Activated naive CD8-positive, alpha-beta T cell treated with anti-CD3 and anti-CD28 coated beads, Interleukin-2, amount 50 U/mL, for 16 hours (primary cell): ENCODE results near the gene RCAN1.

ENCODE experiments used
- DNase-seq: peaks from one replicate; pipeline ENCODE4 v3.0.0-alpha.2; 2020; ENCODE audit warnings: low read depth, low spot score

RCAN1 gene

DNA sequence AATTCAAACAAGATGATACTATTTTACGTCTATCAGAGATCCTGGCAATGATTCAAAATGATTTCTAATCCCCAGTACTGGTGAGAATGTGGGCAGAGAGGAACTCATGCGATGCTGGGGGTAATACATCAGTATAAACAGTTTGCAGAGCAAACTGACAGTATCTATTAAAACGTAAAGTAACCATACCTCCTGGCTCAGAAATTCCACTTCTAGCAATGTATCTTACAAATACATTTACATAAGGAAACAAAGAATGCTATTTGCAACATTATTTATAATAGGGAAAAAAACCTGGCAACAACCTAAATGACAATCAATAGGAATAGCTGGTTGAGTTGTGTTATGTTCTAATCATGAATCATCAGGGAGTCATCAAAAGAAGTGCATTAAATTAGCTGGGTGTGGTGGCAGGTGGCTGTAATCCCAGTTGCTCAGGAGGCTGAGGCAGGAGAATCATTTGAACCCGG, 15.9 kb downstream of the RCAN1 start:
- no peak for DNase-seq

DNA sequence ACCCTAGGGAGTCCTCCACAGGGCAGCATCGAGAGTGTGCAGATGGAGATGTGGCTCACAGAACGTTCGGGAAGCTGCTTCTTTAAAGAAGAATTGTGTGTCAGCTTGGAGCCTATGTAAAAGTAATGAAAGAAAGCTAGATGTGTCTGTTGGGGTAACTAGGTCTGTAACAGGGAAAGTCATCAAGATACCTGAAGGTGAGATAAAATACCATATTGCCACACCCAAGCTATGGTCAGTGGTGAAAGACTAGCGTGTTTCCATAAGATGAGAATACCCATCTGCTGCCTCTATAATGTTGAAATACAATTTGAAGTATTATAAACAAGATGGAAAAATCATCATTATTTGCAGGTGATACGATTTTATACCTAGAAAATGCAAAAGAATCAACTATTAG, 17.5 kb downstream of the RCAN1 start:
- no peak for DNase-seq

DNA sequence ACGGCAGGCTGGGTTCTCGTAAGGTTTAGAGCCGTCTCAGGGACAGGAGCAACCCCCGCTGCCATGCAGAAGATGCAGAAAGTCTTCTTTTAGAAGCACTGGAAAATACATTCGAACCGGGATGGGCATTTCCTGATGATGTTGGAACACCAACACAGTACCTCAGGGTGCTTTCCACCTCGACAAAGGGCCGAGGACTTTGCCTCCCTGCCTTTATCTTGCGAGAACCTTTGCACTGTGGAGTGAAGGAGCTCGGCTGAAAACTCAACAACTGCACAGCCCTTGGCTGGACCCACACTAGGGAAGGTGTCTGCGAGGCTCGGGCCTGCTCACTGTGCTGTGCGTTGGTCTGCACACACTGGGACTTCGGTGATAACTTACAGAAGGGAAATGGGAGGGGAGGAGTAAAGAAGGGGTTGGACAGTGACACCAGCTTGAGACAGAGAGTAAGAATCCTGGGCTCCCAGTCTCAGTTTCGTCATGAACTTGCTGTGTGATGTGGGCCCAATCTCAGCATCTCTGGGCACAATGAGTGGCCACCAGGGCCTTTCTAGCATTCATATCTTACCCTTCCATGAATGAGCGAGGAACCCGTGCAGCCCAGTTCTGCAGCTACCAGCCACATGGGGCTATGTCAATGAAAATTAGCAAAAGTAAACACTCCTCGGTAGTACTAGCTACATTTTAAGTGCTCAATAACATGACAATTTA, 18.2 kb downstream of the RCAN1 start:
- no peak for DNase-seq

DNA sequence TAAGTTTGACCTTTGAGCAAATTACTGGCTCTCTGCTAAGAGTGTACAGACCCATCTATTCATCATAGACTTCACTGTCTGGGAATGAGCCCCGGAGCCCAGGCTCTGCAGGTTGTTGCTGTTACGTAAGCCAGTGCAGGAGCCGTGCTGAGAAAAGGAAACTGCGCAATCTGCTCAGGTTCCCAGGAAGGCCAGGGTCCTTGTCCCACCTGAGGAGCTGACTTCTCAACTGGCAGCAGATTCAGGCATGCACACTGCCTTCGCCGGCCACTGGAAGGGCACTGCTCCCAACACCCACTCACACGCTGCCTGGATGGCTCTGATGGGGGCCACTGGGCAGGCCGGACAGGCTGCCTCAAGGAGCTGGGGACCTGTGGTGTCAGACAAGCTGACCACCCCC, 19.5 kb downstream of the RCAN1 start:
- DNase-seq, result no peak

DNA sequence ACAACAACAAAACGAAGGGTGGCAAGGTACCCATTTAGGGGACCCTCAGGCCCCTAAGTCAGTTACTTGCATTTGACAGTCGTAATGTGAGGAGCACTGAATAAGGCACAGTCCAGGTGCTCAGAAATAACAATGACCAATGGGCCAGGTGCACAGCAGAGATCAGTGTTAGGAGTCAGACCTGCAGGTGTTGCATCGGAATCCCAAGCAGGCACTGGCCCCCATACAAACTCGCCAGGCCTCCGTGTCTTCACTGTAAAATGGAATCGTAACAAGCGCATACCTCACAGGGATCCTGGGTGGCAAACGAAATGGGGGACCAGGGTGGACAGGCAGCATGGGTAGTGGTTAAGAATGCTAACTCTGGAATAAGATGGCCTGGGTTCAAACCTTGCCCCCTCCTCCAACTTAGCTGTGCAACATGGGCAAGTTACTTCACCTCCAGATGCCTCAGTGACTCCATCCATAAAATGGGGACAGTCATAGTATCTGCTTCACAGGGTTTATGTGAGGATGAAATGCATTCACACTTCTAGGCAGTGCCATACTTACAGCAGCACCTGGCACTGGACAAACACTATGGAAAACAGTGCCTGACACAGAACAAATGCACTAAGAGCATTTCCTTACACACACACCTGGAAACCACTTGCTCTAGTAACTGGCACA, 20.2 kb downstream of the RCAN1 start:
- no peak for DNase-seq

DNA sequence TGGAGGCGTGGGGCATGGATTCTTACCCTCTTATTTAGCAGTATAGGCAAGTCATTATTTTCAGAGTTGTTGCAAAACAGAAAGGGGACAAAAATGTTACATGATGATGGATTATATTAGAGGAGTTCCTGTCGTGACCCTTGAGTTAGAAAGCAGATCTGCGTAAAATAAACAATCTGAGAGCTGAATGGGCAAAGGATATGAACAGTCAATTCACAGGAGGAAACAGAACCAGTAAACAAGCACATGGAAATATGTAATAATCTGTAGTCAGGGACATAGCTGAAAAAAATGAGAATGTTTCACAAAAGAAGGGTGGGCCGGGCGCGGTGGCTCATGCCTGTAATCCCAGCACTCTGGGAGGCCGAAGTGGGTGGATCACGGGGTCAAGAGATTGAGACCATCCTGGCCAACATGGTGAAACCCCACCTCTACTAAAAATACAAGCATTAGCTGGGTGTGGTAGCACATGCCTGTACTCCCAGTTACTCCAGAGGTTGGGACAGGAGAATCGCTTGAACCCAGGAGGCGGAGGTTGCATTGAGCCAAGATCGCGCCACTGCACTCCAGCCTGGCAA, 20.9 kb downstream of the RCAN1 start:
- DNase-seq, result no peak

DNA sequence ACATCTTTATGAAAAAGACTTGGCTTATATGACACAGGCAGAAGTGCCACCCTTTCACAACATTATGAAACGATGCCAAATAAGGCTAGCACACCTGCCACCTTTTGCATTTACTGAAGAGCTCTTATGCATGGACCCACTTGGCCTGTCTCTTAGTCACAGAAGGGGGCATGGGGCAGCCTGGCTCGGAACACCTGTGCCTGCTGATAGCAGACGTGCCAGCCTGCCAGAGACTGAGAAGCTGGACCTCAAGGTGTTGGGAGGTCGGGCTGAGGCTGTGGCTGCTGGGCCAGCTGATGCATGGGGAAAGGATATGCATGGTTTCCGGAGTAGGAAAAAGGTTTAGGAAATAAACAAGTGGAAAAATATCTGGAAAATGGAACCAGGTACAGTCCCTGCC, 21.5 kb downstream of the RCAN1 start:
- no peak for DNase-seq

DNA sequence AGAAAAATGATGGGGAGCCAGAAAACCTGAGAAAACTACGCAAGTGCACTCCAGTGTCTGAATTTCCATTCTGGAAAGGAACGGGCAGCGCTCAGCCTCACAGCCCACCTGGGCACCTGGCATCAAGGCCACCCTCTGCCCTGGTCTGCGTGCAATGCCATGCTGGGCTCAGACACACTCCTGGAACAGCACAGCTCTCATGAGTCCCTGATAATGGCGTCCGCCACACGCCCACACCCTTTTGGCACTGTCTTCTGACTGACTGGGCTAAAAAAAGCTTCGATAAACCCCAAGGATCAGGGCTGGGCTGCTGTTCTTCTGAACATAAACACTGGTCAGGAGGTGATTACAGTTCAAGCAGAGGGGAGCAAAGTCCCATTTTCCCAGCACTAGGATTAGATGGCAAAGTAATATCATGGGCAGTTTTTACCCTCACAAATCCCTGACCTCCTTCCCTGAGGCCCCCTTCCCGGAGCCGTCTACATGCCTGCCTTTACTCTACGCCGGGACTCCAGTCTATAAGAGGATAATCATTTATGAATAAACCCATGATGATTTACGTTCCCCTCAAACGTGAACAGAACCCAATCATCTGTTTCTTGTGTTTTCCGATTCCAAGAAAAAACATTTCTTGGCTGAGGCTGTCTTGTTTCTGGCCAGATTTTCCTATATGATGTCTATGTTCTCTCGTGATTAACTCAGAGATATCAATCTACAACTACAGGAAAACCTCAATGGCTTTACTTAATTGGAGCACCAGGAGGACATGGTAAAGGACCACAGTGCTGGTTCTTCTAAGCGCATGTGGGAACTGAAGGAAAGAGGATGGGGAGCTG, 22.6 kb downstream of the RCAN1 start:
- no peak for DNase-seq

DNA sequence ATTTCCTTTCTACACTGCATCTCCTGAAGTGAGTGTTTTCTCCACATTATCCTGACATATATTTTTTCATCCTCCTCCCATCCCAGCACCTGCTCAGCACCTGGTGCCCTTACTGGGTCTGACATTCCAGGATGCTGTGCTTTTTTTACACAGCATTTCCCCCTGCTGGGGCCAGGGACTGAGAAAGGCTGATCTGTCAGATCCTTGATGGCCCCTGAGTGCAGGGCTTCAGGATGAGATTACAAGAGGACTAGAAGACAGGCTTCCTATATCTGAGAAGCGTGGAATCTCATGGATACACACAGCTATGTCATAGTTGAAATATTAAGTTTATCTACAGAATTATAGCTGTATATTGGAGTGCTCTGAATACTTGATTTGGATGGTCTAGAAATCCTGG, 24.4 kb downstream of the RCAN1 start:
- DNase-seq, result no peak

DNA sequence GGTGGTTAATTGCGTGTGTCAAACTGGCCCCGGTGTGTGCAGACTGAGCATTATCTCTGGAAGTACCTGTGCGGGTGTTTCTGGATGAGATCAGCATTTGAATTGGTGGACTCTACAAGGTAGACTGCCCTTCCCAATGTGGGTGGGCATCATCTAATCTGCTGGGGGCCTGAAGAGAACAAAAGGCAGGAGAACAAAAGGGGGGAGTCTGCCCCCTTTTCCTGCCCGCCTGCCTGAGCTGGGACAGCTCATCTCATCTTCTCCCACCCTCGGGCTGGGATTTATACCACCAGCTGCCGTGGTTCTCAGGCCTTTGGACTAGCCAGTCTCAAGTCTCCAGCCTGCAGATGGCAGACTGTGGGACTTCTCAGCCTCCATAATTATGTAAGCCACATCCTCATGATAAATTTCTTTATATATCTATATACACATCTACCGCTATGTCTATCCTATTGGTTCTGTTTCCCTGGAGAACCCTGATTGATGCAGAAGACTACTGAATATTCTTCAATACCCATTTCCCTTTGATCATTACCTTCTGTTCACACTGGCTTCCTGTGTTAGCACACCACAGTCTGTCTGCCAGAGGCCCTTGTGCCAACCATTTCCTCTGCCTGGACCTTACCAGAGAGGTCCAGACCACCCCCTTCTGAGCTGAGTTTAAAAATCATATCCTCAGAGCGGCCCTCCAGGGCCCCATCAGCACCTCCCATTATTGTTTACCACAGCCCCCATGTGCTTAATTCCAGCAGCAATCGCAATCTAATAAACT, 25.2 kb downstream of the RCAN1 start:
- no peak for DNase-seq

DNA sequence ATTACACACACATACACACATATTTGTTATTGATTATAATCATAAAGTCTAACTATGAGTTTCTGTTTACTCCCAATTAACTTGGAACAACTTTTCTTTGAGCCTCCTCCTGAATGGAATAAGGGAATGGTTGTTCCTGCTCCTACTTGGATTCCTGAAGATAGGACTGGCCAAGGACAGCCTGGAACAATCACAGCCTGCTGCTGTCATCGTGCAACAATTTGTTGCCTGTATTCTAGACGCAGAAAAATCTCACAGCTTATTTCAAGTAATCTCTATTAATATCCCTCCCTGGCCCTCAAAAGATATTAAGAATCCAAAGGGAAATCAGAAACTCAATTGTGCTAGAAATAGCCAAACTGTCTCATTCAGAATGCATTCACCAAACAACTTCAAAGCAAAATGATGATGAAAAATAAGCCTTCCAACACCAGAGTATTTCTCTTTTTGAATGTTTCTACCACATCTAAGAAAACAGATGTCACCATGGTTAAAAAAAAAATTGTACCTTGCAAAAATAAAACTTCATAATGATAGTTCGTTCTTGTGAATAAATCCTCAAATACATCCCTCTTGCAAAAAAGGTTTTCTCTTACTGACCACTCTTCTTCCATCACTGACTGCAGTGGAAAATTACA, 30.9 kb downstream of the RCAN1 start:
- DNase-seq, result no peak

DNA sequence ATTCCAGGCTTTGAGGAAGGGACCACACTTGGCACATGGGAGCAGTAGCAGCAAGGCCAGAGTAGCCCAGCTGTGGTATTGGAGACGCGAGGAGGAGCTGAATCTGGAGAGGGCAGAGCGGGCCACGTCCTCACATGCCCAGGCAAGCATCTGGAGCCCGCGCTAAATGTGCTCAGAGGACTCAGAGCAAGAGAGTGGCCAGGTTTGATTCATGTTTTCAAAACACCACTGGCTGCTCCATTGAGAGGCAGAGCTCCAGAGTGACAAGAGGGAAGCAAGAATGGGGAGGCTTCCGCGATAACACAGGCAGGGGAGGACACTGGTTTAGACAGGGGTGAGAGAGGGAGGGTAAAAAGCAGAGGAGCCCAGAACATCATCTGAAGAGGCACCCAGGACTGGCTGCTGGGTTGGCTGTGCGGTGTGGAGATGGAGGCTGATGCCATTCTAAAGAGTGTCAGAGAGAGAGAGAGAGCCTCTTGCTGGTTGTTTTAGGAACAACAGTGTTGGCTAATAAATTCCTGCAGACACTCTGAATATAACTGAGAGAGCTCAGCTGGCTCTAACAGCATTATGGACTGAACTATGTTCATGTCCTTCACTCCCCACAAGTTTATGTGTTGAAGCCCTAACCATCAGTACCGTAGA, 32.3 kb downstream of the RCAN1 start:
- no peak for DNase-seq

DNA sequence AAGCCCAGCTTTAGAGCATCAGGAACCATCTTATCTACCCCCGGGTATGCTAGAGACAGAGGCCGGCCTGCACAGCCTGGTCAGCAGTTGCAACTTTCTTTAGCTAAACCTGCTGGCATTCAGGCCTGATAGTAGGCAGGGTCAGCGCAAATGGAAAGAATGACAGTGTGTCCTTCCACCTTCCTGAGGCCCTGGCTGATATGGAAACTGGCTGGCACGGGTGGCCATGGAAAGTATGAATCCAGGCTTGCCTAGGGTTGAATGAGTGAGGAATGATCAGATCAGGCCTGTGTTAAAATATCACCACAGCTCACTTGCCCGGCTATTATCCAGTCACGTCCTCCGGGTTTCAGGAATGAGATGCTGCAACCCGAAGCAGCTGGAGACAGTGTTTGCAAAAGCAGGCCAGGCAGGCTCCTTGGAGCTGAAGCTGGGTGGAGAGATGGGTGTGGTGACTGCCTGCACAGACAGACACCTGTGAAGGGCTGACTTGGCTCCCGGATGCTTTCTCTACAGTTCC, 34.7 kb downstream of the RCAN1 start:
- DNase-seq, result no peak

DNA sequence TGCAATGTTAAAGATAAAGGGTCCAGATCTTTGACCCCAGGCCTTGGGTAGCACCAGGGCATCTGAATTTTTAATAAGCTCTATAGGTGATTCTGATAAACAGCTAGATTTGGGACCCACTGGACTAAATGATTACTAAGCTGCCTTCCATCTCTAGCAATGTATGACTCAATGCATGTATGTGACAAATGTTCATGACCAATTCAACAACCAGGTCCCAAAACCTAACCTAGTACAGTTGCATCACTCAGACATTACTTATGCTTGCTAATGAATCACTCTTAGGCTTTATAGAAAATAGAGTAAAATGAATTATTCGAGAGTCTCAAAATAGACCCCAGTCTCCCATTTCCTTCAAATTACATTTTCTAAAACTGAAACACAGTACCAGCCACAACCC, 35.5 kb downstream of the RCAN1 start:
- no peak for DNase-seq

DNA sequence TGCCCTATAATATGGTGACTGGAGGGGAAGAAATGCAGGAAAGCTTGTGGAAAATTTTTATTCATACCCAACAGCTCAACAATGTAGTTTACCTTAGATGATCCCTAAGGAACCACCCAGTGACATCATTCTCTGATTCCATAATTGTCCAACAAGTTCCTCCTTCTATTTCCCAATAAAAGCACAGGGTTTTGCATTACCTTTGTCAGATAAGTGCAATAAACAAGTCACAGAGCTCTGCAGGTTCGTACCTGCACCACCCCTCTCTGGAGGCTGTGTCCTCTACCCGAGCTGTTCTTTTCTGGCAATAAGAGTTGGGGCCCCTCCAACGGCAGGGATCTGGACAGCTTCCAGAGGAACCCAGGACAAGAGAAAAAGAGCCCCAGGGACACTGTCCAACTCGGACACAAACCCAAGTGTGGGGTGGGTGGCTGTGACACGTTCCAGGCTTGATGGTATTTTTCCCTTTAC, 38.8 kb downstream of the RCAN1 start:
- DNase-seq, result no peak

DNA sequence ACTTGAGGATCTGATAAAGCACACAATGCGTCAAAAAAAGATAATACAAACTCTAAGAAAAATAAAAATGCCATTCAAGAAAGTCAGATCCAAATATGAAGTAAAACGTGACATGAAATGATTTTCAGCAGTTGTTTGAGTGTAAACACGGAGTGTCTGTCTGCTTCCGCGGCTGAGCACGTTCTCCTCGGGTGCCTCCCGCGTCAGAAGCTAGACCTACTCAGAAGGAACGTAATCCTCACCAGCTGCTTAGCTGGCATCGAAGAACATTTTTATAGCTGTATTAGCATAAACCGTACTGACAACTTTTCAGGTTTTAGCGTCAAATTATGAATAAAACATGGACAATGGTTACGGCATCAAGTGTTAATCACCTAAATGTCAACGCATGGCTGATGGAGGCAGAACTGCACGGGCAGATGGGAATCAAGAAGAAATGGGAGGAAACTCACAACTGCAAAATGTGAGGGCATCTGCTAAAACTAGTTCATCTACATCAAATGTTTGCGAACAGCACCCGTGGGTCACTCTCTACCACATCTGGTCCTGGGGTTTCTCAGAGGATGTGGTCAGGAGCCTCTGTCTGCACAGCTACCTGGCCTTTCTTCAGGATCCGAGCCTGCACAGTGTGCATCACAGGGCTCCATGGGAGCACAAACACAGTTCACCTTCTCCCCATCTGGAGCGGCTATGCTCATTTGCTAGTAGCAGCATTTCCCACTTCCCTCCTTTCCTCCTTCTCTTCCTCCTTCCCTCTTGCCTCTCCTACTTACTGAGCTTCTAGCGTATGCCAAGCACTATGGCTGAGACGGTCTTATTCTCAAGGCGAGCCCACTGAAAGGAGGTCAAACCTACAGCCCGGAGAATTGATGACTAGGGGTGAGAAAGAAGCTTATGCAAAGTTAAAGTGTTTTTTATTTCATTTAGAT, 40.0 kb downstream of the RCAN1 start:
- no peak for DNase-seq

DNA sequence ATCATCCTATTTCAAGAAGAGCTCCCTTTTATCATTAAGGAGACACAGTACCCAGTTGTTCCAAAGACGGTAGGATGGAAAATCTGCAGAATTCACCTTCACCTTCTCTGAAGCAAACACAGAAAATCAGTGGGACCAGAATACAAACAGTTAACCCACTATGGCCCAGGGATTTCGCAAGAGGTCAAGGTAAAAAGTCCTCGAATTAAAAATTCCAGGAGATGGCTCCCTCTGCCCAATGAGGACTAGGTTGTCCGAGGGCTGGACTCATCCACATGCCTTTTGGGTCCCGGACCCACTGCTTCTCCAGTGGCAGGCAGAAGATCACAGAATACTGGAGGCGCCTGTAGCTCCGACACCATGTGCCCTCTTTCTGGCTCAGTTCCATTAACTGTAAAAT, 42.9 kb downstream of the RCAN1 start:
- DNase-seq, result no peak

DNA sequence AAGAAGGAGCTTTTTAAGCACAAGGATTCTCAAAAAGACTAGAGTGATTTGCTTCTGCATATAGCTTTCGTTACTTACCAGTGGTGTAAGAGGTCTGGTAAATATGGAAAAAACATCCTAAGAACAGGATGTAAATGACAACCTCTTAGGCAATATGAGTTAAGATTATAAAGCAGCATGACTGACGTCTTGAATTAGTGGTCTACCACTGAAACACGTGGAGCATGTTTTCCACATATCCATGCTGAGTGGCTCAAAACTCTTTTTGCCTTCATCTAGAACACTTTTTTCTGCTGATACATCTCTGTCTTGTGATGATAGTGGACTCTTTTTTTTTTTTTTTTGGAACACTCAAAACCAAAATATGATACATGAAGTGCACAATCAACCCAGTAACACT, 44.6 kb downstream of the RCAN1 start:
- no peak for DNase-seq

DNA sequence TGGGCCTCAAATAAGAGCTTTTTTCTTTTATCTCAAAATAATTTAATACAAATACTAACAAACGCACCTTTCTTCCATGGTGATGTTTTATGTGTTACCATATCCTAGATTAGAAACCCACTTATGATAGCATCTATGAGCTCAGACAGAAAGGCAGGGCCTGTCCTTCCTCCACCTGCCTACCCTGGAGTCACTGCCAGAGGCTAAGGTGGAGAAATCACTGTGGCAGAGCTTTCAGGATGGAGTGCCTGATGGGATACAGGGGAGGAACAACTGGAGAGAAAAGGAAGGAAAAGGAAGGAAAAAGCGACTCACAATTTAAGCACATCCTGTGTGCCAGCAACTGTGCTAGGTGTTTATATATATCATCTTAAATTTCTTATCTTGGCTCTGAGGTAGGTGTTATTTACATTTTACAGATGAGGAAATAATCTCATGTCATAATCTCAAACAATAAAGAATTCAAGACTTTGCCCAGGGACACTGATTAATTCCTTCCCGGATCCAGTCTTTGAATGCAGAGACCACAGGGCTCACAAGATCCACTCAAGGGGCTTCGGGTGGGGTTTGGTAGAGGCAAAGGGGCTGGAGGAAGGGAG, 45.4 kb downstream of the RCAN1 start:
- DNase-seq, result no peak
